RWPE2 (cell line): ENCODE results near the gene CTRB1.

Experiments
- ATAC-seq: fragments of 200-7000 bp; cut with Tn5 transposase; 3 replicates; pipeline ENCODE4 v1.9.1; 2021; ENCODE audit warnings: low read depth
- DNase-seq: peaks from one replicate; pipeline ENCODE4 v3.0.0-alpha.2; 2020; ENCODE audit warnings: low spot score
- H3K27ac ChIP-seq: fragments of 450-650 bp; 2 replicates; pipeline ENCODE4 v1.5.1; 2017; ENCODE audit warnings: mild to moderate bottlenecking; ENCODE audit not compliant: poor library complexity, severe bottlenecking
- H3K27me3 ChIP-seq: fragments of 250-450 bp; sonication (Bioruptor Pico); 2 replicates; pipeline ENCODE4 v1.5.1; 2021; ENCODE audit warnings: mild to moderate bottlenecking, moderate library complexity; ENCODE audit not compliant: insufficient read depth, poor library complexity, severe bottlenecking
- H3K36me3 ChIP-seq: fragments of 250-450 bp; sonication (Bioruptor Pico); 2 replicates; pipeline ENCODE4 v1.5.1; 2020; ENCODE audit warnings: low read depth, mild to moderate bottlenecking, moderate library complexity
- H3K4me1 ChIP-seq: fragments of 250-450 bp; sonication (Bioruptor Pico); 2 replicates; pipeline ENCODE4 v1.5.1; 2021; ENCODE audit warnings: mild to moderate bottlenecking, moderate library complexity; ENCODE audit not compliant: insufficient read depth, poor library complexity, severe bottlenecking
- H3K4me3 ChIP-seq: fragments of 250-450 bp; sonication (Bioruptor Pico); 2 replicates; pipeline ENCODE4 v1.5.1; 2021; ENCODE audit warnings: mild to moderate bottlenecking, moderate library complexity; ENCODE audit not compliant: severe bottlenecking
- H3K9me3 ChIP-seq: fragments of 250-450 bp; sonication (Bioruptor Pico); 2 replicates; pipeline ENCODE4 v1.5.1; 2021; ENCODE audit warnings: mild to moderate bottlenecking, moderate library complexity; ENCODE audit not compliant: severe bottlenecking
- TF ChIP-seq, protein P1 (sequence below): fragments of 450-650 bp; IDR thresholded peaks from one replicate; pipeline ENCODE4 v1.5.1; 2017; ENCODE audit warnings: mild to moderate bottlenecking, moderate library complexity; ENCODE audit not compliant: poor library complexity, severe bottlenecking

CTRB1 gene

DNA sequence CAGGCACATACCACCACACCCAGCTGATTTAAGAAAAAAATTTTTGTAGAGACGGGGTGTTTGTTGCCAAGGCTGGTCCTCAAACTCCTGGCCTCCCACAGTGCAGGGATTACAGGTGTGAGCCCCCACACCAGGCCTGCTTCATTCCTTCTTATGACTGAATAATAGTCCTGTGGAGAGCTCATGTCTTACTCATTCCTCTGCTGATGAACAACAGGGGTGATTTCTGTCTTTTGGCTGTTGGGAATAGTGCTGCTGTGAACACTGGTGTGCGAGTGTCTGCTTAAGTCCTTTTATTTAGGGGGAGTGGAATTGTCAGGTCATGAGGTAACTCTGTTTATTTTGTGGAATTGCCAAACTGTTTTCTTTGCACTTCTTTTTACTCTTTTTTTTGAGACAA is 2.7 kb upstream of the CTRB1 start:
- DNase-seq (no peak), ATAC-seq (no peak)
- H3K36me3 ChIP-seq: no peaks in the 10 kb centered on the region
- H3K27ac ChIP-seq: no peak overlapping the region
- H3K27me3 ChIP-seq: no peaks in the 10 kb centered on the region
- H3K4me1 ChIP-seq: no peaks in the 10 kb centered on the region
- H3K4me3 ChIP-seq: no peak overlapping the region
- TF ChIP-seq, protein P1, sequence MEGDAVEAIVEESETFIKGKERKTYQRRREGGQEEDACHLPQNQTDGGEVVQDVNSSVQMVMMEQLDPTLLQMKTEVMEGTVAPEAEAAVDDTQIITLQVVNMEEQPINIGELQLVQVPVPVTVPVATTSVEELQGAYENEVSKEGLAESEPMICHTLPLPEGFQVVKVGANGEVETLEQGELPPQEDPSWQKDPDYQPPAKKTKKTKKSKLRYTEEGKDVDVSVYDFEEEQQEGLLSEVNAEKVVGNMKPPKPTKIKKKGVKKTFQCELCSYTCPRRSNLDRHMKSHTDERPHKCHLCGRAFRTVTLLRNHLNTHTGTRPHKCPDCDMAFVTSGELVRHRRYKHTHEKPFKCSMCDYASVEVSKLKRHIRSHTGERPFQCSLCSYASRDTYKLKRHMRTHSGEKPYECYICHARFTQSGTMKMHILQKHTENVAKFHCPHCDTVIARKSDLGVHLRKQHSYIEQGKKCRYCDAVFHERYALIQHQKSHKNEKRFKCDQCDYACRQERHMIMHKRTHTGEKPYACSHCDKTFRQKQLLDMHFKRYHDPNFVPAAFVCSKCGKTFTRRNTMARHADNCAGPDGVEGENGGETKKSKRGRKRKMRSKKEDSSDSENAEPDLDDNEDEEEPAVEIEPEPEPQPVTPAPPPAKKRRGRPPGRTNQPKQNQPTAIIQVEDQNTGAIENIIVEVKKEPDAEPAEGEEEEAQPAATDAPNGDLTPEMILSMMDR: no peak
- no peaks in the 10 kb centered on the region for H3K9me3 ChIP-seq

DNA sequence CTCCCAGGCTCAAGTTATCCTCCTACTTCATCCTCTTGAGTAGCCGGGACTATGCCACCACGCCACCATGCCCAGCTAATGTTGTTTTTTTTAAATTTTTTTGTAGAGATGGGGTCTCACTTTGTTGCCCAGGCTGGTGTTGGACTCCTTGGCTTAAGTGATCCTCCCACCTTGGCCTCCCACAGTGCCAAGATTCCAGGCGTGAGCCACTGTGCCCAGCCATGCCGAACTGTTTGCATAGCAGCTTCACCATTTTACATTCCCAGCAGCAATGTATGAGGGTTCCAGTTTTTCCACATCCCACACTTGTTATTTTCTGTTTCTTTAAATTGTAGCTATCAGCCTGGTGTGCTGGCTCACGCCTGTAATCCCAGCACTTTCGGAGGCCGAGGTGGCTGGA is 2.2 kb upstream of the CTRB1 start:
- H3K27me3 ChIP-seq: no peaks in the 10 kb centered on the region
- no peaks in the 10 kb centered on the region for H3K4me1 ChIP-seq
- ATAC-seq: no peak
- no peak overlapping the region for H3K4me3 ChIP-seq
- DNase-seq: no peak
- H3K36me3 ChIP-seq: no peaks in the 10 kb centered on the region
- H3K9me3 ChIP-seq: no peaks in the 10 kb centered on the region
- TF ChIP-seq, protein P1: no peak
- no peak overlapping the region for H3K27ac ChIP-seq

DNA sequence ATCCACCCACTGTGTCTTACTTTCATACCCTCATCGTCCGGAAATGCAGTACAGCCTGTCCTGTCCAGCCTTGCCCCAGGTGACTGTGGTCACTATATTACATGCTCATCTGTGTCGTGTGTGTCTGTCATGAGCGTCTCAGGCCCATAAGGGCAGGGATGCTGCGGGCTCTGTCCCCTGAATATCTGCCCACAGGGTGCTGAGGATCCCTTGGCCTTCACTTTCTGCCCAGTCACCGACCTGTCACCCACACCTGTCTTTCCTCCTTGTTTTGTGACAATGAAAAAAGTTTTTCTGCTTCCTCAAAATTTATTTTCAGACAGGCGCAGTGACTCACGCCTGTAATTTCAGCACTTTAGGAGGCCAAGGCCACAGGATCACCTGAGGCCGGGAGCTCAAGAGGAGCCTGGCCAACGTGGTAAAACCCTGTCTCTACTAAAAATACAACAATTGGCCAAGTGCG is 1.4 kb upstream of the CTRB1 start:
- Histone ChIP-seq H3K4me3 (no peak overlapping the region), H3K9me3 (no peaks in the 10 kb centered on the region), H3K27me3 (no peaks in the 10 kb centered on the region), H3K27ac (no peak overlapping the region), H3K4me1 (no peaks in the 10 kb centered on the region), H3K36me3 (no peaks in the 10 kb centered on the region)
- DNase-seq (no peak), ATAC-seq (no peak)
- TF ChIP-seq, protein P1: no peak

DNA sequence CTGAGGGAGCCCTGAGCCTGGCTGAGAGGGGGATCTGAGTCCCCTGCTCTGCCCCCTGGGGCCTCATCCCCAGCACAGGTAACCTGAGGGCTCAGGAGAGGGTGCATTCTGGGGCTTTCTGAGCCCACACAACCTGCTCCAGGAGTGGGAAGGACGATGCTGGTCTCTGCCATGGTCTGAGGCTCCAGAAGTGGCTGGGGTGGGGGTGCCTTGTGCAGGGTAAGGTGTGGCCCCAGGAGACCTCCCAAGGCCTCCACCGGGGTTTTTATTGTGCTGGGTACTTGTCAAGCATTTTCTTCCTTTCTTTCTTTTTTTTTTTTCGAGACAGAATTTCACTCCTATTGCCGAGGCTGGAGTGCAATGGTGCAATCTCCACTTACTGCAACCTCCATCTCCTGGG is 300 bp downstream of the CTRB1 start:
- ATAC-seq (no peak), DNase-seq (no peak)
- Histone ChIP-seq H3K9me3 (no peaks in the 10 kb centered on the region), H3K27ac (no peak overlapping the region), H3K4me3 (no peak overlapping the region), H3K27me3 (no peaks in the 10 kb centered on the region), H3K4me1 (no peaks in the 10 kb centered on the region), H3K36me3 (no peaks in the 10 kb centered on the region)
- TF ChIP-seq, protein P1: no peak

DNA sequence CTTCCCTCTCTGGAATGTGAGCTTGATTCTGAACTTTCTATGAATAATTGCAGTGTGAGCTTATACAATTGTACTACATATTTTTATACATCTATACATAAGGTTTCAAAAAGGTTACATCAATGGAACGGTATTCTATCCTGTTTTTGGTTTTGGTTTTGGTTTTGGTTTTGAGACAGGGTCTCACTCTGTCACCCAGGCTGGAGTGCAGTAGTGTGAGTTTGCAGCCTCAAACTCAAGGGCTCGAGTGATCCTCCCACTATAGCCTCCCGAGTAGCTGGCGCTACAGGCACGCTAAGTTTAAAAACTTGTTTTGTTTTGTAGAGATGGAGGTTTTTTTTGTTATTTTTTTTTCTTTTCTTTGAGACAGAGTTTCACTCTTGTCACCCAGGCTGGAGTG is 1.1 kb downstream of the CTRB1 start:
- DNase-seq: no peak
- no peak overlapping the region for H3K27ac ChIP-seq
- no peak for ATAC-seq
- TF ChIP-seq, protein P1: no peak
- no peaks in the 10 kb centered on the region for H3K9me3 ChIP-seq
- no peaks in the 10 kb centered on the region for H3K4me1 ChIP-seq
- no peaks in the 10 kb centered on the region for H3K27me3 ChIP-seq
- no peak overlapping the region for H3K4me3 ChIP-seq
- H3K36me3 ChIP-seq: no peaks in the 10 kb centered on the region
